ENCODE results near the gene SMIM22.

DNA sequence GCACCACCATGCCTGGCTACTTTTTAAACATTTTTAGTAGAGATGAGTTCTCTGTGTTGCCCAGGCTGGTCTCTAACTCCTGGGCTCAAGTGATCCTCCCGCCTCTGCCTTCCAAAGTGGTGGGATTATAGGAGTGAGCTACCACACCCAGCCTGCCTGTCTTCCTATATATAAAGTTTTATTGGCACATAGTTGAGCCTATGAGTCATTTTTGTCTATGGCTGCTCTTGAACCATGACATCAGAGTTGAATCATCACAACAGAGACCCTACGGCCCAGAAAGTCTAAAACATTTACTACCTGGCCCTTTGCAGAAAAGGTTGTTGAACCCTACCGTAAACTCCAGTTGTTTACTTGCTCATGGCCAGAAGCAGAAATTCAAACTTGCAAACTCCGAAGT is 14.9 kb upstream of the SMIM22 start:
- TF ChIP-seq CTCF (IDR thresholded peaks at IDR 0.05) (no peak), EP300 (IDR thresholded peaks at IDR 0.05) (no peak)
